ENCODE measurements around the gene LARGE1. TPM values are rescaled to one million over a fixed set of nuclear protein-coding genes. Genes with fewer than 3 reads are reported as not detected.

The LARGE1 gene
- total and polyA plus RNA-seq, 2 of the 4 experiments (the other 2 are of a cell fraction), result 6.2 to 12.4 TPM

DNA sequence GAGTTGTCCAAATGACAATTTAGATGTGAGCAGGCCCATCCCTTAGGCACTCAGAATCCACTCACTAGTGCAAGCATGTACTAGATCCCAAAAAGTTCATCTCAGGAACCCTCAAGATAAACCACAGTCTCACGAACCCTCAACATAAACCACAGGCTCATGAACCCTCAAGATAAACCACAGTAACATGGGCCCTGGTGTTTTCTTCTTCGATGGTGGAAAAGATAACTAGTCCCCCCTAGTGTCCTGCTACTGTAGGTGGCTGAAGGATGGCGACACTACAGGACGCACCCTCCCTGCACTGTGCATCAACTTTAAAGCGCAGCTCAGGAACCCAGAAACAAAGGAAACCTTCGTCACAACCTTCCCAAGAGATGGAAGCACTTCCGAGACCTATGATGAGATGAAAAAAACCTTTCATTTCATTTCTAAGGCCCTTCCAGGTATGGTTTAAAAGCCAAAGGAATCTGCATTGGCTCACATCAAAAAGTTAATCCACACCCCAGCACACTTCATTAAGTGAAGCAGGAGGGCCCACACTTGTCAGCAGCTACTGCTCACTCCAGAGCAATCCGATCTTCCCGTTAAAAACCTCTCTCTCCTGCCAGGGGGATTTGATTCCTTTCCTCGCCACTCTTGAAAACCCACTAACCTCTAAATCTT, 2.4 kb downstream of the LARGE1 start:
- no peak overlapping the region for H4K91ac ChIP-seq (ENCODE audit: insufficient read depth, low read depth, low read length)
- no peak overlapping the region for H2BK120ac ChIP-seq (ENCODE audit: low read depth, low read length)
- POLR2A ChIA-PET (ENCODE audit: unreplicated experiment), result no interaction called here
- no peaks in the 10 kb centered on the region for H3K4me1 ChIP-seq (ENCODE audit: control insufficient read depth, insufficient read depth, low read length)
- peaks cover 6% of the 10 kb centered on the region; the same call in 1 of the 2 replicates for H4K20me1 ChIP-seq (ENCODE audit: insufficient read depth, low read length)
- dilution Hi-C loops (cut with HindIII; ENCODE audit: low sequenced_read_pairs, unreplicated experiment), result no loop called here
- no peak overlapping the region for H3K23ac ChIP-seq (ENCODE audit: low read depth, low read length)
- no peak overlapping the region for H2AFZ ChIP-seq (replicated peaks; ENCODE audit: low read length, poor library complexity)
- no peak overlapping the region for H3K4ac ChIP-seq (ENCODE audit: low read depth, low read length)
- no peak overlapping the region for H2BK20ac ChIP-seq (ENCODE audit: low read depth, low read length)
- no peaks in the 10 kb centered on the region for H3K9me3 ChIP-seq (ENCODE audit: control insufficient read depth, insufficient read depth, low read length)
- H2BK15ac ChIP-seq (ENCODE audit: low read depth, low read length), result no peak overlapping the region
- no TSS peak for BruUV-seq (replicated peaks)
- no peak overlapping the region for H3K18ac ChIP-seq (ENCODE audit: low read depth, low read length)
- no peak overlapping the region for H2BK5ac ChIP-seq (ENCODE audit: low read depth, low read length, poor library complexity, severe bottlenecking)
- no peak overlapping the region for H3K4me2 ChIP-seq (ENCODE audit: low read depth, low read length)
- in situ Hi-C loops (cut with MboI; ENCODE audit: low sequenced_read_pairs), result loop anchor here (10.0 kb wide), 1 partner anchor 613 kb away; no protein-coding TSS in a partner anchor
- no peak overlapping the region for H3K4me3 ChIP-seq (ENCODE audit: insufficient read depth, low read depth, low read length)
- intact Hi-C loops (cut with micrococcal nuclease), result no loop called here
- H3K9ac ChIP-seq (ENCODE audit: low read depth, low read length), result no peak overlapping the region
- H3K79me1 ChIP-seq (ENCODE audit: low read depth in 1 of 2, low read length in 2 of 2), result peaks cover 22 to 28% of the 10 kb centered on the region in 2 experiments
- H3K56ac ChIP-seq (ENCODE audit: extremely low read depth, insufficient read depth, low read length), result no peak overlapping the region
- H3K9me1 ChIP-seq (ENCODE audit: insufficient read depth, low read length), result no peaks in the 10 kb centered on the region; the same call in 1 of the 2 replicates
- 95% methylated on average over 3 of the region's 10 CpGs; no CpG with 5 or more reads in 1 of the 2 experiments for WGBS, 2 experiments (ENCODE audit: extremely low coverage in 2 of 2, insufficient read length in 1 of 2)
- no peak overlapping the region for H2AK9ac ChIP-seq (replicated peaks; ENCODE audit: low read depth, low read length, poor library complexity)
- H2AK5ac ChIP-seq (ENCODE audit: low read depth, low read length), result no peak overlapping the region
- no peak overlapping the region for H4K8ac ChIP-seq (ENCODE audit: low read depth in 2 of 2, low read length in 2 of 2)
- DNase-seq (peak; percentile 50), ATAC-seq (ENCODE audit: low read depth) (no peak)
- H3K27me3 ChIP-seq (ENCODE audit: control insufficient read depth, insufficient read depth, low read length), result no peaks in the 10 kb centered on the region
- CTCF ChIA-PET, result no interaction called here
- H4K5ac ChIP-seq (ENCODE audit: low read depth, low read length), result no peak overlapping the region
- TF ChIP-seq MAFK (IDR thresholded peaks at IDR 0.05; ENCODE audit: low read depth, low read length), result no peak
- TF ChIP-seq, protein P1, sequence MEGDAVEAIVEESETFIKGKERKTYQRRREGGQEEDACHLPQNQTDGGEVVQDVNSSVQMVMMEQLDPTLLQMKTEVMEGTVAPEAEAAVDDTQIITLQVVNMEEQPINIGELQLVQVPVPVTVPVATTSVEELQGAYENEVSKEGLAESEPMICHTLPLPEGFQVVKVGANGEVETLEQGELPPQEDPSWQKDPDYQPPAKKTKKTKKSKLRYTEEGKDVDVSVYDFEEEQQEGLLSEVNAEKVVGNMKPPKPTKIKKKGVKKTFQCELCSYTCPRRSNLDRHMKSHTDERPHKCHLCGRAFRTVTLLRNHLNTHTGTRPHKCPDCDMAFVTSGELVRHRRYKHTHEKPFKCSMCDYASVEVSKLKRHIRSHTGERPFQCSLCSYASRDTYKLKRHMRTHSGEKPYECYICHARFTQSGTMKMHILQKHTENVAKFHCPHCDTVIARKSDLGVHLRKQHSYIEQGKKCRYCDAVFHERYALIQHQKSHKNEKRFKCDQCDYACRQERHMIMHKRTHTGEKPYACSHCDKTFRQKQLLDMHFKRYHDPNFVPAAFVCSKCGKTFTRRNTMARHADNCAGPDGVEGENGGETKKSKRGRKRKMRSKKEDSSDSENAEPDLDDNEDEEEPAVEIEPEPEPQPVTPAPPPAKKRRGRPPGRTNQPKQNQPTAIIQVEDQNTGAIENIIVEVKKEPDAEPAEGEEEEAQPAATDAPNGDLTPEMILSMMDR (conservative IDR thresholded peaks at IDR 0.05; ENCODE audit: low read depth, low read length), result peak; percentile 51
- TF ChIP-seq SMC3 (IDR thresholded peaks at IDR 0.05; ENCODE audit: low read depth, low read length), result peak; percentile 46
- peak; percentile 59 for TF ChIP-seq RAD21 (IDR thresholded peaks at IDR 0.05; ENCODE audit: low read length)
- H3K36me3 ChIP-seq (ENCODE audit: control insufficient read depth, insufficient read depth, low read length), result no peaks in the 10 kb centered on the region
- no peak overlapping the region for H3K27ac ChIP-seq (ENCODE audit: insufficient read depth, low read length)
- no peak overlapping the region for H3K14ac ChIP-seq (replicated peaks; ENCODE audit: low read depth, low read length)

Measured in IMR-90 (cell line).